DMS114 treated with DMSO at 0.1 percent for 48 hours (cell line): ENCODE results near the gene GCGR.

Experiments
- DNase-seq: peaks from one replicate; lab custom pipeline; 2025; ENCODE audit not compliant: unreplicated experiment; lab: John Stamatoyannopoulos, UW

Gene GCGR

DNA sequence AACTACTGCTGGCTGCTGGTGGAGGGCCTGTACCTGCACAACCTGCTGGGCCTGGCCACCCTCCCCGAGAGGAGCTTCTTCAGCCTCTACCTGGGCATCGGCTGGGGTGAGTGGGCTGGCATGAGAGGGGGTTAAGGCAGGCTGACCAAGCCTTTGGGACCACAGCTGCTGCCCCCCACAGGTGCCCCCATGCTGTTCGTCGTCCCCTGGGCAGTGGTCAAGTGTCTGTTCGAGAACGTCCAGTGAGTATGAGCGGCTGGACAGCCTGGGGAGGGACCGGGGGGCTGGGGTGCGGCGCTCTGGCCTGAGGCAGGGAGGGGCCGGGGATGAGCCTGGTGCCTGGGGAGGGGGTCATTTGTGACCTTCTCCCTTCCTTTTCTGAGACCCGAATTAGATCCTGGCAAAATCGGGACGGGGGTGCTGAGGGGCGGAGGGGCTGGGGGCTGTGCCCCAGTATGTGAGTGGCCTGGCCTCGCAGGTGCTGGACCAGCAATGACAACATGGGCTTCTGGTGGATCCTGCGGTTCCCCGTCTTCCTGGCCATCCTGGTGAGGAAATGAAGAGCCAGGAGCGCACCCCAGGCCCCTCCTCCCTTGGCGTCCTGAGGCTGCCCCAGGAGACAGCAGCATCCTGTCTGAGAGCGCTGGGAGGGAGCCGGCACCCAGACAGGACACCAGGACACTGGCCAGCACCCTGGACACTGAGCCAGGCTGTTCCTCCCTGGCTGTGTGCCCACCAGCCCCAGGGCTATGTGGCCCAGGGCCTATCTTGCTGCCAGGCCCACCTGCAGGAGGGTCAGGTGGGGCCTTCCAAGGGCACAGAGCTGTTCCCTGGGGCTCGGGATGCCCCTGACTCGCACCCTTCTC is 8.0 kb downstream of the GCGR start:
- no peak for DNase-seq

- no peak for DNase-seq
Measured at GRCh38 chr17:81812571-81813370, 8.8 kb downstream of the GCGR start.

GRCh38 chr17:81813371-81813684 is 9.4 kb downstream of the GCGR start:
- DNase-seq = no peak

- no peak for DNase-seq
Measured at GRCh38 chr17:81813861-81814683, 10.1 kb downstream of the GCGR start.

- DNase-seq = no peak
Measured at GRCh38 chr17:81814748-81815645, 11.0 kb downstream of the GCGR start.

- no peak for DNase-seq
Measured at GRCh38 chr17:81815646-81815986, 11.7 kb downstream of the GCGR start.

DNA sequence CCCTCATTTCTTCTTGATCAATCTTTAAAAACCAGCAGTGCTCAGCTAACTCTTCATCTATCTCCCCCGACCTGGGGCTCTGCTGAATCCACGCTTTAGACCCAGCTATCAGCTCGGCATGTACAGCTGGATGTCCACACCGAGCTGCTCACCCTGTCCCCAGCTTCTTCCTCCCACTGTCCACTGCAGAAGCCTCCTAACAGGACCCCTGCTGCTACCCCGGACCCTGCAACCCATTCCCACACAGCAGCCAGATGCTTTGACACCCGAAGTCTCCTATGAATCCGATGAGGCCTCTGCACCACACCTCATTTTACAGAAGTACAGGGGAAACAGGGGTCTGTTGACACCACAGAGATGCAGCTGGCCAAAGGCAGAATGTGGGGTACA is 13.8 kb downstream of the GCGR start:
- DNase-seq = no peak

DNA sequence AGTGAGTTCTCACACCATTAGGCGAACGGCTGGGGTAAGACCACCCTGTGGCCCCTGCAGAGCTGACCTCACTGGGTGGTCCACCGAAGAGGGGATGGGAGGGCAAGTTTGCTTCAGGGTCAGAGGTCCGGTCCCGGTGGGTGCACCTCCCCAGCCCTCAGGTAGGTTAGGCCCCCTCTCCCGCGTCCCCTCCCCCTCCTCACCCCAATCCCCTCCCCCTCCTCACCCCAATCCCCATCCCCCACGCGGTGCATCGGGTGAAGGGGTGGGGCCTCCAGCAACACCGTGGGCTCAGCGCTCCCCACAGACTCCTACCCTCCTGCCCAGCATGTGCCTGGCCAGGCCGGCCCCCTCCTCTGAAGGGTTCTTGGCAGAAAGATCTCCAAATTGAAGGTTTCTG is 15.8 kb downstream of the GCGR start:
- no peak for DNase-seq

DNA sequence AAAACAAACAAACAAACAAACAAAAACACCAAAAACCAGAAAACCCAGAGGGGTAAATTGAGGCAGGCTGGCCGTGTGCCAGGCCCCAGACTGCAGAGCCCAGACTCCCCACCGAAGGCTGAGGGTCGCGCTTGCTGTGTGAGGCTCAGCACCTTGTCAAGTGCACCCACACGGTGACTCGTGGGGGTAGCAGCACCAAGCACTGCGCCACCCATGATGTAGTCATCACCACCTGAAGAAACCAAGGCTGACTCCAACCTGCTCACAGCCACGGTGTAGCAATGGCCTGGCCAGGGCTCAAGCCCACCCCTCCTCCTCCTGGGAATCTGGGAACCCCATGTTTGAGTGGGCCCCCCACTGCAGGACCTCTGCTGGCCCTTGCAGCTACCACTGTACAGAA is 17.2 kb downstream of the GCGR start:
- DNase-seq = no peak

GRCh38 chr17:81821603-81822311 is 17.8 kb downstream of the GCGR start:
- DNase-seq = no peak

DNA sequence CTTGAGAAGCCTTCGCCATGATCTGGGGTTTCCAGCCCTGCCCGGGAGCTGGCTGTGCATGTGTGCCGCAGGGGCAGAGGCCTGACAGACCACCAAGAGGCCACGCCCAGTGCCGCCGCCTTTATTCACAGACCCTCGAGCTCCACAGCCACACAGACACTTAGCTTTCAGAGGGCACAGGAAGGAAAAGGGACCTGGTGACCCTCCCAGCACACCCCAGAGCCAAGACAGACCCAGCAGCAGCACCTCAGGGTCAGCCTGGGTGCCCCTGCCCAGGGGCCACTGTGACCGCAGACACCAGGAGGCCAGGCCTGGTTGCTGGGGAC is 18.3 kb downstream of the GCGR start:
- no peak for DNase-seq

- DNase-seq = no peak
Measured at GRCh38 chr17:81822996-81823819, 19.3 kb downstream of the GCGR start.

GRCh38 chr17:81823820-81824550 is 20.0 kb downstream of the GCGR start:
- DNase-seq = no peak

GRCh38 chr17:81824595-81824994 is 20.6 kb downstream of the GCGR start:
- DNase-seq = no peak

DNA sequence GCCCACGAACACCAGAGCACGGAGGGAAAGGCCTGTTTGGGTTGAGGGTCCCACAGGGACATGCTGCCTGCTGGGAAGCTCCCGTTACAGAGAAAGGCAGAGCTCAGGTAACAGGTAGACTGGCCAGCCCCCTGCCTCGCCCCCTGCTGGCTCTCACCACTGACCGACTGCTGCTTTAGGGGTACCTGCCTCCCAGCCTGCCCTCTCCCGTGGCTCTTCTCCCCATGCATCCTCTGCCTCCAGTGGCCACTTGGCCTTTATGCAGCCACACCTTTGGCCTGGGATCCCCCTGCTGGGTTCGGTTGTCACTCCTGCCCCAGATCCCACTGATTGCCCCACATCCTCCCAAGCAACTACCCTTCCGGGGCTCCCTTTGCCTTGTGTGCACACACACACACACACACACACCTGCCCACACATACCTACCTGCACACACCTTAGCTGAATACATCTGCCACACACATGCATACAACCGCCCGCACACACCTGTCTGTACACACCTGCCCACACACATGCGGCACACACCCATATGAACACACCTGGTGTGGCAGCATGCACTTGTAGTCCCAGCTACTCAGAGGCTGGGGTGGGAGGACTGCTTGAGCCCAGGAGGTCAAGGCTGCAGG is 22.0 kb downstream of the GCGR start:
- no peak for DNase-seq

- no peak for DNase-seq
Measured at GRCh38 chr17:81828656-81829055, 24.7 kb downstream of the GCGR start.

DNA sequence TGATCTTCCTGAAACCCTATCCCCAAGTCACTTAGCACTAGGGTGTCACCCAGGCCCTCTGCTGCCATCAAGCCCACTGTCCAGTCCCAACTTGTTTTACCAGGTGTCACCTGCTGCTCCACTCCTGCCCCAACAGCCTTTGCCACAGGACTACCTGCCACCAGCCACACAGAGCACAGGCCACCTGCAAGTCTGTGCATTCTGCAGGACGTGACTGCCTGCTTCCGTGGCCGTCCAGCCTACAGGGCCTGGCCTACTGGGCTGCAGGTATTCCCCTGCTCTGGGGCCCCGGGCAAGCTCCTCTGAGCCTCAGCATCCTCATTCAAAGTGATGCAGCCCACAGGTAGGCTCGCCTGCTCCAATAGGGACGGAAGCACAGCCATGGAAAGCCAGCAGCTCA is 25.9 kb downstream of the GCGR start:
- DNase-seq = no peak

DNA sequence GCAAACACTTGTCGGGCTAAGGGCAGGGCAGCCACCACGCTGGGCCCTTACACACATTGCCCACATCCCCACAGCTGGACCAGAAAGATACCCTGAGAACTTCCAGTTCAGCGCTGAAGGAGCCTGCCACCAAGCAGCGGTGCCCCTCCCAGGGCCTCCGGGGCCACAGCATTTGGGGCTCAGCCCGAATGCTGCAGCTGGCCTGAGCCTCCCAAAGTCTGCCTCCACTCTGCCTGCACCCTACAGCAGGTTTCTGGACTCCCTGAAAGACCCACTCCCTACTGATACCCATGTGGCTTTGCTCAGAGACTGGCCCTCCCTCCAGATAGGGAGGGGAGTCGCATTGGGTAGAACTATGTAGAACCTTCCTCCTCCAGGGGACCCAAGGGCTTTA is 27.6 kb downstream of the GCGR start:
- DNase-seq = no peak
